ENCODE results near the gene IGF2R.

The IGF2R gene

GRCh38 chr6:160142115-160142715, 173.3 kb downstream of the IGF2R start:
- no peak for DNase-seq

DNA sequence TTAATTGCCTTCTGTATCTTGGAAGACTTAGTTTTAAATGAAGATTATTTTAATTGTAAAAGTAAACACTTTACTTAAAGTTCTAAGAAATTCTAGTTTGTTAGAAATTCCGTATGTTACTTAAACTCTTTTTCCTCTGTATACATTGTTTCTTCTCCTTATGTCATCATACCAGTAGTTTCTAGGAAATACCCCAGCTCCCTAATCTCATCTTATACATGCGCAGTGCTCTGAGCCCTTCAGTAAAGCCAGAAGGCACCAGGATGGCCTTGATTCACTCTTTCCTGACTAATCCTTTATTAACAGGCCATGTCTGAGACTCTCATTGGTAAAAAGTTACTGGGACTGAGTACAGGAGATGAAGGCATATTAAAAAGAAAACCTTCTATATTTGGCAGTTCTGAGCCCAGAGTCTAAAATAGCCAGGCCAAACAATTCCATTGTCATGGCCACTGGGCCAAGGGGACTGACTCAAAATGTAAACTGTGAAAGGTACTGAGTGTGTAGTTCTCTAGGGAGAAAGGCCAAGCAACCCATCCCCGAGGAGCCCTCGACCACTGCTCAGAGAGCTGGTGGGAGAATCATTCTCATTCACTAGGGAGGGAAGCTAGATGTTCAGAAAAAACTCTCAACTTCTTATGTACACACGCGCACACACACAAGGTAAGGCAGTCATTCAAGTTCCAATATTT, 177.7 kb downstream of the IGF2R start:
- DNase-seq, result no peak

GRCh38 chr6:160147146-160147536, 178.3 kb downstream of the IGF2R start:
- DNase-seq, result no peak

GRCh38 chr6:160154471-160154870, 185.6 kb downstream of the IGF2R start:
- no peak for DNase-seq

GRCh38 chr6:160156842-160157241, 188.0 kb downstream of the IGF2R start:
- DNase-seq, result no peak

GRCh38 chr6:160160450-160160849, 191.6 kb downstream of the IGF2R start:
- no peak for DNase-seq
